Measurements from ENCODE around the gene ST8SIA4. TPM values are rescaled to one million over a fixed set of nuclear protein-coding genes. Genes with fewer than 3 reads are reported as not detected.

The ST8SIA4 gene
- total RNA-seq, 1 experiment from 2014 or later = not detected

GRCh38 chr5:100840370-100840769 is 62.7 kb downstream of the ST8SIA4 start:
- Histone ChIP-seq H3K4me1 (ENCODE audit: insufficient read depth, low read length) (peaks cover 2% of the 10 kb centered on the region; the same call in 1 of the 2 replicates), H2BK5ac (ENCODE audit: insufficient read length, low read length) (no peak overlapping the region), H2AK5ac (ENCODE audit: insufficient read length, low read length) (no peak overlapping the region), H3K23ac (ENCODE audit: insufficient read length, low read depth, low read length) (no peak overlapping the region), H3K18ac (ENCODE audit: insufficient read length, low read depth, low read length) (no peak overlapping the region), H4K8ac (replicated peaks; ENCODE audit: insufficient read length, low read depth, low read length) (no peak overlapping the region), H4K20me1 (ENCODE audit: control insufficient read depth, insufficient read depth, insufficient read length) (no peaks in the 10 kb centered on the region), H3K27ac (ENCODE audit: insufficient read length, low read depth, low read length) (no peak overlapping the region), H4K5ac (ENCODE audit: insufficient read length, low read depth, low read length) (no peak overlapping the region), H3K56ac (ENCODE audit: insufficient read length, low read depth, low read length) (no peak overlapping the region), H3K79me1 (ENCODE audit: insufficient read depth, low read depth, low read length, poor library complexity, severe bottlenecking) (no peaks in the 10 kb centered on the region), H3K4me2 (ENCODE audit: insufficient read depth, insufficient read length, low read length) (no peak overlapping the region), H3K4ac (ENCODE audit: low read depth, low read length) (no peak overlapping the region), H3K79me2 (ENCODE audit: insufficient read depth, low read length) (no peaks in the 10 kb centered on the region), H4K91ac (ENCODE audit: insufficient read length, low read depth, low read length) (no peak overlapping the region), H2BK15ac (ENCODE audit: low read depth, low read length) (no peak overlapping the region), H3K9me3 (ENCODE audit: control insufficient read depth, low read depth, low read length) (no peaks in the 10 kb centered on the region), H3K9ac (ENCODE audit: extremely low read depth, insufficient read length, low read length) (no peak overlapping the region), H3K14ac (ENCODE audit: insufficient read depth, low read length) (no peak overlapping the region), H2AFZ (ENCODE audit: low read length) (no peak overlapping the region), H3K23me2 (ENCODE audit: insufficient read length, low read depth, low read length, poor library complexity, severe bottlenecking) (no peaks in the 10 kb centered on the region), H2BK120ac (ENCODE audit: low read depth, low read length, poor library complexity, severe bottlenecking) (no peak overlapping the region), H3T11ph (ENCODE audit: low read length) (no peak overlapping the region), H3K27me3 (ENCODE audit: insufficient read depth, low read length) (no peaks in the 10 kb centered on the region), H2BK12ac (ENCODE audit: insufficient read length, low read depth, low read length) (no peak overlapping the region), H2BK20ac (ENCODE audit: low read depth, low read length, poor library complexity, severe bottlenecking) (no peak overlapping the region)
- DNase-seq = no peak
- no peak overlapping the region; a peak in 3 of 7 replicates for H3K27ac Mint-ChIP-seq
- no peak overlapping the region for H3K4me3 Mint-ChIP-seq
- WGBS (ENCODE audit: extremely low coverage, insufficient read length, low lambda C conversion rate) = no CpG with 5 or more reads among the region's 2 CpGs
- no peaks in the 10 kb centered on the region for H3K36me3 Mint-ChIP-seq (ENCODE audit: insufficient read depth in 1 of 3, low read depth in 3 of 3)
- H3K9me3 Mint-ChIP-seq = no peaks in the 10 kb centered on the region
- no peaks in the 10 kb centered on the region for H3K27me3 Mint-ChIP-seq (ENCODE audit: low read depth)
- no peak for TF ChIP-seq CTCF (conservative IDR thresholded peaks at IDR 0.05)
- peaks cover 16 to 17% of the 10 kb centered on the region in 2 experiments for H3K4me1 Mint-ChIP-seq
